Coronary artery (tissue), 2 donors: ENCODE results near the gene HUNK.

Source experiments
- DNase-seq: peaks from one replicate; pipeline ENCODE4 v3.0.0-alpha.2; 2017; ENCODE audit warnings: low spot score
- H3K27ac ChIP-seq, 2 donors: fragments of 200-600 bp; sonication (generic); one replicate each; pipeline ENCODE4 v1.5.1; 2016 to 2019
- H3K4me3 ChIP-seq: fragments of 200-600 bp; sonication (generic); 2 replicates; pipeline ENCODE4 v1.5.1; 2016; ENCODE audit warnings: mild to moderate bottlenecking, moderate library complexity
- CTCF ChIP-seq: fragments of 200-600 bp; sonication (generic); IDR thresholded peaks from one replicate; pipeline ENCODE4 v1.5.1; 2019; ENCODE audit warnings: antibody characterized with exemption

The HUNK gene

GRCh38 chr21:31872452-31873274, at the start of gene HUNK:
Gene HUNK, plus strand, starts transcription at chr21:31873020. Its CDS starts 655 bp downstream, at chr21:31873675.
- Histone ChIP-seq H3K4me3 (peak within 1 kb of the TSS; percentile 76), H3K27ac (no peak within 1 kb of the TSS)
- TF ChIP-seq CTCF, result no peak
- peak; percentile 65 for DNase-seq

- H3K27ac ChIP-seq, result no peak overlapping the region
- no peak overlapping the region for H3K4me3 ChIP-seq
- TF ChIP-seq CTCF, result no peak
- DNase-seq, result no peak
Measured at GRCh38 chr21:31829736-31830472, 42.9 kb upstream of the HUNK start.

GRCh38 chr21:31830701-31831100, 42.1 kb upstream of the HUNK start:
- no peak for TF ChIP-seq CTCF
- no peak for DNase-seq
- H3K27ac ChIP-seq, result no peak overlapping the region
- no peak overlapping the region for H3K4me3 ChIP-seq

GRCh38 chr21:31837041-31837440, 35.8 kb upstream of the HUNK start:
- TF ChIP-seq CTCF, result no peak
- H3K4me3 ChIP-seq, result no peak overlapping the region
- no peak overlapping the region for H3K27ac ChIP-seq
- DNase-seq, result no peak

- no peak for TF ChIP-seq CTCF
- H3K4me3 ChIP-seq, result no peak overlapping the region
- H3K27ac ChIP-seq, result no peak overlapping the region
- DNase-seq, result no peak
Measured at GRCh38 chr21:31837618-31838390, 35.0 kb upstream of the HUNK start.

GRCh38 chr21:31838586-31839355, 34.0 kb upstream of the HUNK start:
- no peak for TF ChIP-seq CTCF
- DNase-seq, result no peak
- Histone ChIP-seq H3K27ac (no peak overlapping the region), H3K4me3 (no peak overlapping the region)
